MM.1S (cell line): Measurements from ENCODE around the gene NPC1L1.

ENCODE experiments used
- DNase-seq: peaks from one replicate; pipeline ENCODE4 v3.0.0-alpha.2; 2015
- H2AFZ ChIP-seq: fragments of 300-600 bp; sonication (generic); 2 replicates; pipeline ENCODE4 v1.6.0; 2016; ENCODE audit warnings: antibody characterized with exemption, low read length
- H3F3A ChIP-seq: fragments of 300-600 bp; sonication (generic); 2 replicates; pipeline ENCODE4 v1.6.1; 2016; ENCODE audit warnings: mild to moderate bottlenecking, antibody characterized with exemption, low read length, moderate library complexity, mixed read lengths; ENCODE audit not compliant: insufficient read depth
- H3K27ac ChIP-seq: fragments of 300-600 bp; sonication (generic); 2 replicates; pipeline ENCODE4 v1.5.1; 2016; ENCODE audit warnings: mild to moderate bottlenecking, low read length
- H3K27me3 ChIP-seq: fragments of 300-600 bp; sonication (generic); replicated peaks from 2 replicates; pipeline ENCODE4 v1.6.0; 2016; ENCODE audit warnings: low read length; ENCODE audit not compliant: insufficient read depth
- H3K36me3 ChIP-seq: fragments of 300-600 bp; sonication (generic); replicated peaks from 2 replicates; pipeline ENCODE4 v1.6.1; 2016; ENCODE audit warnings: mild to moderate bottlenecking, low read length, mixed read lengths; ENCODE audit not compliant: insufficient read depth
- H3K4me1 ChIP-seq: fragments of 300-600 bp; sonication (generic); 2 replicates; pipeline ENCODE4 v1.6.1; 2016; ENCODE audit warnings: low read length, mixed read lengths
- H3K4me2 ChIP-seq: fragments of 300-600 bp; sonication (generic); 2 replicates; pipeline ENCODE4 v1.6.0; 2016; ENCODE audit warnings: low read depth, low read length
- H3K4me3 ChIP-seq: fragments of 300-600 bp; sonication (generic); 2 replicates; pipeline ENCODE4 v1.5.1; 2016; ENCODE audit warnings: low read length, mixed read lengths
- H3K79me2 ChIP-seq: fragments of 300-600 bp; sonication (generic); 2 replicates; pipeline ENCODE4 v1.6.1; 2016; ENCODE audit warnings: mixed run types, low read length, mixed read lengths
- H3K9ac ChIP-seq: fragments of 300-600 bp; sonication (generic); 2 replicates; pipeline ENCODE4 v1.6.1; 2016; ENCODE audit warnings: low read length, mixed read lengths
- H3K9me2 ChIP-seq: fragments of 300-600 bp; sonication (generic); replicated peaks from 2 replicates; pipeline ENCODE4 v1.6.1; 2016; ENCODE audit warnings: mild to moderate bottlenecking, low read length, mixed read lengths; ENCODE audit not compliant: insufficient read depth
- H3K9me3 ChIP-seq: fragments of 300-600 bp; sonication (generic); replicated peaks from 2 replicates; pipeline ENCODE4 v1.6.1; 2016; ENCODE audit warnings: mild to moderate bottlenecking, low read length, mixed read lengths; ENCODE audit not compliant: insufficient read depth
- H4K20me1 ChIP-seq: fragments of 300-600 bp; sonication (generic); 2 replicates; pipeline ENCODE4 v1.6.1; 2016; ENCODE audit warnings: mild to moderate bottlenecking, low read length, moderate library complexity, mixed read lengths; ENCODE audit not compliant: insufficient read depth
- CTCF ChIP-seq: fragments of 300-600 bp; sonication (generic); IDR thresholded peaks from 2 replicates; pipeline ENCODE4 v1.5.1; 2016; ENCODE audit warnings: antibody characterized with exemption, low read length, mixed read lengths
- EZH2 ChIP-seq: fragments of 300-600 bp; sonication (generic); optimal IDR thresholded peaks from 2 replicates; pipeline ENCODE3; 2017; ENCODE audit warnings: low read depth, mild to moderate bottlenecking, antibody characterized with exemption, low read length, mixed read lengths
- EZH2phosphoT487 ChIP-seq: fragments of 300-600 bp; sonication (generic); IDR thresholded peaks from 2 replicates; pipeline ENCODE4 v1.6.1; 2018; ENCODE audit warnings: antibody characterized with exemption, low read length

Gene NPC1L1

DNA sequence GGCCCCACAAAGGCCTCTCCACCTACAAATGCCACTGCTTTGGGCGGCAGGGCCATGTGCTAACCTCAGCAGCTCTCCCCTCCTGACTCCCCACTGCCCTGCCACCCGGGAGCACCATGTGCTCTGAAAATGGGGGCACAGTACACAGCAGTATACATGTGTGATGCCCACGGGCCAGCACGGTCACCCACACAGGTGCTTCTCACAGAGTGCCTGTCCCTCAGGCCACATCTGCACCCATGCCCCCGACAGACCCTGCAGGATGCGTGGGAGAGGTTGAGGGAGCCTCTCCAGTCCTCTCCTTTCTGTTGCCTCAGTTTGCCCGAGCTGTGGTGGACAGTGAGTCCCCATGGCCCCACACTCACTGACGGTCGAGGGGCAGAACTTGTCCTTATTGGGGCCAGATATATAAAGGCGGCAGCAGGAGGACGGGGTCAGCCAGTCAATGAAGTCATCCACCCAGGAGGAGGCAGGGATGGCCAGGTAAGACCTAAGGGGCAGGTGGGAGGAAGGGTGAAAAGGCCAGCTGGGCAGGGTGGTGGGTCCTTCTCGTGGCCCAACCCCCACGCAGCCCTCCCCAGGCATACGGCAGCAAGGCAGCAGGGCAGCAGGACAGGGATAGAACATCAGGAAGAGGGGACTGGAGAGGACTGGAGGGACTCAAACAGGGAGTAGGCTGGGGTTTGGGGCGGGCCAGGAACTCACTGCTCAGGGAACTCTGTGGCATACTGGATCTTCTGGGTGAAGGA lies 19.6 kb downstream of the NPC1L1 start:
- Histone ChIP-seq H3K79me2 (no peaks in the 10 kb centered on the region), H2AFZ (no peak overlapping the region), H3K4me1 (no peaks in the 10 kb centered on the region), H3K9me2 (no peaks in the 10 kb centered on the region), H4K20me1 (no peaks in the 10 kb centered on the region), H3F3A (no peaks in the 10 kb centered on the region), H3K4me3 (no peak overlapping the region), H3K36me3 (no peaks in the 10 kb centered on the region), H3K27me3 (no peaks in the 10 kb centered on the region), H3K4me2 (no peak overlapping the region), H3K9ac (no peak overlapping the region), H3K9me3 (no peaks in the 10 kb centered on the region), H3K27ac (no peak overlapping the region)
- TF ChIP-seq EZH2phosphoT487: no peak
- no peak for TF ChIP-seq CTCF
- TF ChIP-seq EZH2: no peak
- DNase-seq: no peak

- no peak for DNase-seq
- no peaks in the 10 kb centered on the region for H3K36me3 ChIP-seq
These were observed 20.6 kb downstream of the NPC1L1 start for GRCh38 chr7:44520574-44520973.

GRCh38 chr7:44519546-44519945 lies 21.6 kb downstream of the NPC1L1 start:
- no peak for TF ChIP-seq EZH2phosphoT487
- no peak for TF ChIP-seq CTCF
- no peak for TF ChIP-seq EZH2
- DNase-seq: no peak
- H3K27ac ChIP-seq: no peak overlapping the region

More at GRCh38 chr7:44520574-44520973, 20.6 kb downstream of the NPC1L1 start:
- H3K9me2 ChIP-seq: no peaks in the 10 kb centered on the region
- H3K9me3 ChIP-seq: no peaks in the 10 kb centered on the region
- no peaks in the 10 kb centered on the region for H4K20me1 ChIP-seq
- H2AFZ ChIP-seq: no peak overlapping the region
- no peaks in the 10 kb centered on the region for H3K27me3 ChIP-seq
- no peaks in the 10 kb centered on the region for H3K79me2 ChIP-seq
- H3K4me1 ChIP-seq: peaks cover 2% of the 10 kb centered on the region; the same call in 1 of the 2 replicates
- H3K4me2 ChIP-seq: no peak overlapping the region
- no peaks in the 10 kb centered on the region for H3F3A ChIP-seq
- H3K9ac ChIP-seq: no peak overlapping the region
- no peak overlapping the region for H3K27ac ChIP-seq
- H3K4me3 ChIP-seq: no peak overlapping the region
- TF ChIP-seq CTCF: no peak
- TF ChIP-seq EZH2phosphoT487: no peak
- no peak for TF ChIP-seq EZH2

More at GRCh38 chr7:44519546-44519945, 21.6 kb downstream of the NPC1L1 start:
- Histone ChIP-seq H3K4me1 (peaks cover 4% of the 10 kb centered on the region; the same call in 1 of the 2 replicates), H3K9ac (no peak overlapping the region), H3K27me3 (no peaks in the 10 kb centered on the region), H3K9me2 (no peaks in the 10 kb centered on the region), H4K20me1 (no peaks in the 10 kb centered on the region), H3F3A (no peaks in the 10 kb centered on the region), H2AFZ (no peak overlapping the region), H3K36me3 (no peaks in the 10 kb centered on the region), H3K79me2 (no peaks in the 10 kb centered on the region), H3K9me3 (no peaks in the 10 kb centered on the region), H3K4me2 (no peak overlapping the region), H3K4me3 (no peak overlapping the region)
